ENCODE measurements around the gene ZNF202.

GRCh38 chr11:123729602-123730001, 11.9 kb downstream of the ZNF202 start:
- TF ChIP-seq CTCF (IDR thresholded peaks at IDR 0.05) (no peak), POLR2AphosphoS5 (IDR thresholded peaks at IDR 0.05) (no peak), EP300 (IDR thresholded peaks at IDR 0.05) (no peak), POLR2A (IDR thresholded peaks at IDR 0.05) (no peak)

Measured in upper lobe of left lung (tissue), 4 donors.